ENCODE results near the gene PLK3. TPM values are rescaled to one million over a fixed set of nuclear protein-coding genes. Genes with fewer than 3 reads are reported as not detected.
"Not testable (repeated sequence)": the region's sequence is repeated elsewhere in the genome, so short reads cannot be mapped to it uniquely, and the experiment has no call there.

The PLK3 gene
- total RNA-seq, 4 donors from 2014 or later, result 63.7 to 135 (median 91.1) TPM

GRCh38 chr1:44812822-44813543 is 12.8 kb downstream of the PLK3 start:
- Histone ChIP-seq H3K4me1 (peaks cover 79% of the 10 kb centered on the region), H3K4me3 (peak overlapping the region; percentile 53), H3K27me3 (no peaks in the 10 kb centered on the region), H3K27ac (peak overlapping the region; percentile 94), H3K9me3 (no peaks in the 10 kb centered on the region), H3K36me3 (no peaks in the 10 kb centered on the region)
- DNase-seq (ENCODE audit: low spot score in 2 of 2), result peak in 1 of 2 donors; percentile 80
- TF ChIP-seq POLR2A (IDR thresholded peaks at IDR 0.05) (no peak), EP300 (IDR thresholded peaks at IDR 0.05) (no peak), CTCF (IDR thresholded peaks at IDR 0.05) (no peak), POLR2AphosphoS5 (IDR thresholded peaks at IDR 0.05) (no peak)
- WGBS, result 71% methylated on average over 34 of the region's 48 CpGs

DNA sequence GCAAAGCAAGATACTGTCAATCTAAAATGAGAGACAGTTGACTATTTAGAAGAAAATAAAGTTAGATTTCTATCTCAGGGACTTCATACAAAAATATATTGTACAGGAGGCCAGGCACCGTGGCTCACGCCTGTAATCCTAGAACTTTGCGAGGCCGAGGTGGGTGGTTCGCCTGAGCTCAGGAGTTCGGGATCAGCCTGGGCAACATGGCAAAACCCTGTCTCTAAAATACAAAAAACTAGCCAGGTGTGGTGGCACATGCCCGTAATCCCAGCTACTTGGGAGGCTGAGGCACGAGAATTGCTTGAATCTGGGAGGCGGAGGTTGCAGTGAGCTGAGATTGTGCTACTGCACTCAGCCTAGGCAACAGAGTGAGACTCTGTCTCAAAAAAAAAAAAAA is 15.7 kb downstream of the PLK3 start:
- H3K4me1 ChIP-seq, result peaks cover 67% of the 10 kb centered on the region
- not testable (repeated sequence) for H3K9me3 ChIP-seq; DNase-seq (ENCODE audit: low spot score in 2 of 2); H3K36me3 ChIP-seq; H3K4me3 ChIP-seq; H3K27me3 ChIP-seq
- 83% methylated on average over 9 of the region's 9 CpGs for WGBS
- H3K27ac ChIP-seq, result peak overlapping the region; percentile 42

DNA sequence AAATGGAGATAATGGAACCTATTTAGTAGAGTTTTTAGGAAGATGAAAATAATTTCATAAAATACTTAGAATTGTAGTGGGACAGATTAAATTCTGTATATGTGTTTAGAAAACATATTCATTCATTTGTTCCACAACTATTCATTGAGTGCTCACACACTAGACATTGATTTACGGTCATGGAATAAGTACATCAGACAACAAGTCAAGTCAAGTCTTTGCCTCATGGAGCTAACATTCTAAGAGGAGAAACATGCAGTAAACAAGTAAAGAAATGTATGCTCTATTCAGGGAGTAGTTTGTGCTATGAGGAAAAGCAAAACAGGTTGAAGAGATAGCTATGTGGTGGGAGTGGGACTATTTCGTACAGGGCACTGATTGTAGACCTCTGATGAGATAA is 17.1 kb downstream of the PLK3 start:
- Histone ChIP-seq H3K36me3 (no peaks in the 10 kb centered on the region), H3K4me1 (peaks cover 55% of the 10 kb centered on the region), H3K9me3 (no peaks in the 10 kb centered on the region), H3K27me3 (no peaks in the 10 kb centered on the region), H3K27ac (peak overlapping the region; percentile 26), H3K4me3 (no peak overlapping the region)
- TF ChIP-seq POLR2A (IDR thresholded peaks at IDR 0.05), result no peak
- TF ChIP-seq EP300 (IDR thresholded peaks at IDR 0.05), result no peak
- TF ChIP-seq POLR2AphosphoS5 (IDR thresholded peaks at IDR 0.05), result no peak
- no peak for TF ChIP-seq CTCF (IDR thresholded peaks at IDR 0.05)
- no peak for DNase-seq (ENCODE audit: low spot score in 2 of 2)
- WGBS, result 76% methylated on average over 2 of the region's 2 CpGs

GRCh38 chr1:44817771-44818495 is 17.8 kb downstream of the PLK3 start:
- Histone ChIP-seq H3K4me1 (peaks cover 51% of the 10 kb centered on the region), H3K36me3 (no peaks in the 10 kb centered on the region), H3K9me3 (no peaks in the 10 kb centered on the region), H3K27me3 (no peaks in the 10 kb centered on the region), H3K4me3 (no peak overlapping the region), H3K27ac (peak overlapping the region; percentile 26)
- no peak for TF ChIP-seq EP300 (IDR thresholded peaks at IDR 0.05)
- peak in 1 of 2 donors; percentile 41 for DNase-seq (ENCODE audit: low spot score in 2 of 2)
- 93% methylated on average over 11 of the region's 11 CpGs for WGBS

DNA sequence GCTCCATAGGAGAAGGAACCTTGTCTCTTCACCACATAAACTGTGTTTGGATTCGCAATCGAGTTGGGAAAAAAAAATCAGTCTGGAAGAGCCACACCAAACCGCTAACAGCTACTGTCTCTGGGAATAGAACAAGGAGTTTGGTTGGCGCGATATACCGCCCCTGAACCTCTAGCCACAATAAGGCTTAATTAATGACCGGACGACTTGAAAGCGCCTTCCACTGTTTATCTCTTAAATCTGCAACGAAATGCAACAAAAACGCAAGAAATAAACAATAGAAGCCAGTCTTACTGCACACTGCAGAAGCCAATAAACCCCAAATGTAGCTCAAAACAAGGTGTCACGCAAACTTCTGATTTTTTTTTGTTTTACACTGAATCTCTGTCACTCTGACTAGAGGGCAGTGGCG is 19.0 kb downstream of the PLK3 start:
- Histone ChIP-seq H3K27me3 (no peaks in the 10 kb centered on the region), H3K4me3 (peak overlapping the region; percentile 57), H3K27ac (peak overlapping the region; percentile 91), H3K36me3 (no peaks in the 10 kb centered on the region), H3K9me3 (no peaks in the 10 kb centered on the region), H3K4me1 (peaks cover 39% of the 10 kb centered on the region)
- TF ChIP-seq POLR2A (IDR thresholded peaks at IDR 0.05), result no peak
- TF ChIP-seq POLR2AphosphoS5 (IDR thresholded peaks at IDR 0.05), result no peak
- TF ChIP-seq CTCF (IDR thresholded peaks at IDR 0.05), result no peak
- no peak for TF ChIP-seq EP300 (IDR thresholded peaks at IDR 0.05)
- 12% methylated on average over 13 of the region's 13 CpGs for WGBS
- peak in 1 of 2 donors; percentile 39 for DNase-seq (ENCODE audit: low spot score in 2 of 2)

- no peaks in the 10 kb centered on the region for H3K9me3 ChIP-seq
- H3K27ac ChIP-seq, result peak overlapping the region; percentile 91
- peak overlapping the region; percentile 57 for H3K4me3 ChIP-seq
- peaks cover 34% of the 10 kb centered on the region for H3K4me1 ChIP-seq
- H3K36me3 ChIP-seq, result no peaks in the 10 kb centered on the region
- TF ChIP-seq EP300 (IDR thresholded peaks at IDR 0.05) (no peak), POLR2A (IDR thresholded peaks at IDR 0.05) (peak; percentile 87 to 88), CTCF (IDR thresholded peaks at IDR 0.05) (no peak), POLR2AphosphoS5 (IDR thresholded peaks at IDR 0.05) (peak; percentile 63 to 86 (median 65))
- peak; percentile 90 to 93 for DNase-seq (ENCODE audit: low spot score in 2 of 2)
- H3K27me3 ChIP-seq, result no peaks in the 10 kb centered on the region
- WGBS, result 2% methylated on average over 33 of the region's 33 CpGs
Measured at GRCh38 chr1:44819608-44820327, 19.6 kb downstream of the PLK3 start.
